ENCODE results near the gene RERE.
A peak's percentile ranks its signal among the peaks of the same experiment; 100 is the strongest.

The RERE gene

DNA sequence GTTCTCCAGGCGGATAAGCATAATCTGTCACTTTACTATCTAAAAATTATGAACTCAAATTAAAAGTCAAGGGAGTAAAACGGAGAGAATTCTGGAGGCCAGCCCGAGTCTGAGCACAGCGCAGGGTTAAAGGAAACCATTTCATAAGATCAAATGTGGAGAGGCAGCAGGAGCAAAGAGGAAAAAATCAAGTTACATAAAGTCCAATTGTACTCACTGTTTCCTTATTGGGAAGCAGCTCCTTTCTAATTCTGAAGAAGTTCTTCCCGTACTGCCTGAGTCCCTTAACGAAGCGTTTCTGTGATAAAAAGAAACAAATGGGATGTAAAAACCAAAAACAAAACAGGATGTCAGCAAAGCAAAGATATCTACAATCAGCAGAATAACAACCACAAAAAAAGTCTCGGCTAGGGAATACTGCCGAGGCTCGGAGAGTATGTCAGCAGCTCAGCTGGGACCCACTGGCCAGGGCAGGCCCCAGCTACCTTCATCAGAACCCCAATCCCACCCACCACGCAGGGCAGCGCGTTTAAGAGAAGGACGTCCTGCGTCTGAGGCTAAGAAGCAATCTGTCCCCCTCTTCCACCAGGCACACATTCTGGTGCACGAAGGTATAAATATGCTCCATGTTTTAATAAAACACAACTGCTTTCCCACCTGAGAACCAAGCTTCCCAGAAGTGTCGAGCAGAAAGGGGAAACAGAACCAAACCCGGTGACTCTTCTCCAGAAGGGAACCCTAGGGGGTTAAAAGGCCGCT, 394.8 kb downstream of the RERE start:
- H3K27ac ChIP-seq, result peak overlapping the region; percentile 99
- TF ChIP-seq, protein P1, sequence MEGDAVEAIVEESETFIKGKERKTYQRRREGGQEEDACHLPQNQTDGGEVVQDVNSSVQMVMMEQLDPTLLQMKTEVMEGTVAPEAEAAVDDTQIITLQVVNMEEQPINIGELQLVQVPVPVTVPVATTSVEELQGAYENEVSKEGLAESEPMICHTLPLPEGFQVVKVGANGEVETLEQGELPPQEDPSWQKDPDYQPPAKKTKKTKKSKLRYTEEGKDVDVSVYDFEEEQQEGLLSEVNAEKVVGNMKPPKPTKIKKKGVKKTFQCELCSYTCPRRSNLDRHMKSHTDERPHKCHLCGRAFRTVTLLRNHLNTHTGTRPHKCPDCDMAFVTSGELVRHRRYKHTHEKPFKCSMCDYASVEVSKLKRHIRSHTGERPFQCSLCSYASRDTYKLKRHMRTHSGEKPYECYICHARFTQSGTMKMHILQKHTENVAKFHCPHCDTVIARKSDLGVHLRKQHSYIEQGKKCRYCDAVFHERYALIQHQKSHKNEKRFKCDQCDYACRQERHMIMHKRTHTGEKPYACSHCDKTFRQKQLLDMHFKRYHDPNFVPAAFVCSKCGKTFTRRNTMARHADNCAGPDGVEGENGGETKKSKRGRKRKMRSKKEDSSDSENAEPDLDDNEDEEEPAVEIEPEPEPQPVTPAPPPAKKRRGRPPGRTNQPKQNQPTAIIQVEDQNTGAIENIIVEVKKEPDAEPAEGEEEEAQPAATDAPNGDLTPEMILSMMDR (conservative IDR thresholded peaks at IDR 0.05), result no peak
- no peak for TF ChIP-seq ZFX (IDR thresholded peaks at IDR 0.05)

DNA sequence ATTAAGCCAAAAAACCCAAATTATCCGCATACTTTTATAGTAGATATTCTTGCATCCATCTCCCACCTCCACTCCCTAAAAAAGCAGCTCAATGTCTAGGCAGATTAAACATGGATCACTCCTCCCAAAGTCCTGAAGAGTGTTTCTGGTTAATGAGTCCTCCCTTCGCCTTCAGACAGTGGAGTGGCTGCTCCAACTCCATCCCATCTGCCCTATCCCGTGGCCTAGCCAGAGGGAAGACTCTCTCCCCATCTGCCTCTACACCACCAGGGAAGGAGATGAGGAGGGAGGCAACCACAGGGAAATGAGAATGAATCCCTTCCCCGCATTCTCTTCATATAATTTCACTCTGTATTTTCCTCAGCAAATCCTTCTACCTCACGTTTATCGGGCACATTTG, 395.7 kb downstream of the RERE start:
- peak overlapping the region; percentile 66 for H3K27ac ChIP-seq
- TF ChIP-seq ZFX (IDR thresholded peaks at IDR 0.05), result no peak
- TF ChIP-seq, protein P1 (conservative IDR thresholded peaks at IDR 0.05), result no peak

- no peak for TF ChIP-seq ZFX (IDR thresholded peaks at IDR 0.05)
- TF ChIP-seq, protein P1 (conservative IDR thresholded peaks at IDR 0.05), result no peak
- H3K27ac ChIP-seq, result no peak overlapping the region
Measured at GRCh38 chr1:8420318-8420717, 397.1 kb downstream of the RERE start.

GRCh38 chr1:8419861-8420260, 397.6 kb downstream of the RERE start:
- no peak for TF ChIP-seq ZFX (IDR thresholded peaks at IDR 0.05)
- TF ChIP-seq, protein P1 (conservative IDR thresholded peaks at IDR 0.05), result no peak
- no peak overlapping the region for H3K27ac ChIP-seq

GRCh38 chr1:8419172-8419571, 398.3 kb downstream of the RERE start:
- TF ChIP-seq ZFX (IDR thresholded peaks at IDR 0.05), result no peak
- TF ChIP-seq, protein P1 (conservative IDR thresholded peaks at IDR 0.05), result no peak
- no peak overlapping the region for H3K27ac ChIP-seq

DNA sequence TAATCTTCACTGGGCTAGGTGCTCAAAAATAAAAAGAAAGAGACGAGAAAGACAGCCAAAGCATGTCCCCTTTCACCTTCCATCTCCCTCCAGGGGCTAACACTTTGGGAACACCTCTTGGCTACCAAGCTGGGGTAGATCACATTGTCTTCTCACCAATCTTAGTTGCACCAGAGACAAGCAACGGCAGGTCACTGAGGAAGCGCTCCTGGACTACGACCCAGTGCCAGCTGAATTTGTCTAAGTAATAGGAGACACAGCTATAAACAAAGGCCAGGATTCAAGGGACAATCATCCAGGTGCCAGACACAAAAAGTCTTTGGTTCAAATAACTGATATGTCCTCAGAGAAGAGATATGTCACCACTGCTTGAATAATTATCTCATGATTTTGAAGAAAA, 399.1 kb downstream of the RERE start:
- TF ChIP-seq, protein P1 (conservative IDR thresholded peaks at IDR 0.05), result no peak
- TF ChIP-seq ZFX (IDR thresholded peaks at IDR 0.05), result no peak
- H3K27ac ChIP-seq, result peak overlapping the region; percentile 57

- H3K27ac ChIP-seq, result peak overlapping the region; percentile 57
- TF ChIP-seq, protein P1 (conservative IDR thresholded peaks at IDR 0.05), result no peak
- no peak for TF ChIP-seq ZFX (IDR thresholded peaks at IDR 0.05)
Measured at GRCh38 chr1:8417625-8418024, 399.8 kb downstream of the RERE start.

All from C4-2B (cell line).